Stomach (tissue), 9 donors: Measurements from ENCODE around the gene FITM2. TPM values are rescaled to one million over a fixed set of nuclear protein-coding genes. Genes with fewer than 3 reads are reported as not detected.

ENCODE experiments used
- DNase-seq, 2 donors: peaks; one replicate each; pipeline versions ENCODE4 v3.0.0 to v3.0.0-alpha.2; 2013 to 2019
- H3K27ac ChIP-seq, 5 donors: fragments of 200-600 bp in 4 of 5; sonication (generic) in 4 of 5; one replicate each; pipeline ENCODE4 v1.5.1; 2013 to 2019; ENCODE audit warnings: mild to moderate bottlenecking in 1 of 5, moderate library complexity in 1 of 5
- H3K27me3 ChIP-seq, 3 donors: fragments of 200-600 bp; sonication (generic); one replicate each; pipeline ENCODE4 v1.5.1; 2017 to 2019; ENCODE audit warnings: mixed run types in 1 of 3
- H3K36me3 ChIP-seq, 4 donors: fragments of 200-600 bp; sonication (generic); 1 replicate in 3 of 4; 2 replicates in 1 of 4; pipeline ENCODE4 v1.5.1; 2016 to 2019
- H3K4me1 ChIP-seq, 4 donors: fragments of 200-600 bp; sonication (generic); one replicate each; pipeline ENCODE4 v1.5.1; 2016 to 2019
- H3K4me3 ChIP-seq, 4 donors: fragments of 200-600 bp; sonication (generic) in 3 of 4; one replicate each; pipeline ENCODE4 v1.5.1; 2016 to 2019; ENCODE audit warnings: mild to moderate bottlenecking in 1 of 4
- H3K9me3 ChIP-seq, 4 donors: fragments of 200-600 bp; sonication (generic); one replicate each; pipeline ENCODE4 v1.5.1; 2016 to 2019
- EP300 ChIP-seq: sonication (generic); formaldehyde crosslinking; IDR thresholded peaks from one replicate; pipeline ENCODE4 v1.6.1; 2017; ENCODE audit warnings: antibody characterized with exemption
- POLR2A ChIP-seq, 4 donors: fragments of 450-650 bp; IDR thresholded peaks; one replicate each; pipeline ENCODE4 v1.6.1; 2016; ENCODE audit warnings: antibody characterized with exemption in 4 of 4, control low read depth in 2 of 4, mild to moderate bottlenecking in 1 of 4, moderate library complexity in 1 of 4
- POLR2AphosphoS5 ChIP-seq, 3 donors: sonication (generic); formaldehyde crosslinking; IDR thresholded peaks; one replicate each; pipeline ENCODE4 v1.6.1; 2016; ENCODE audit warnings: antibody characterized with exemption in 3 of 3
- WGBS, 5 donors: extraction: QIAGEN DNeasy Blood & Tissue Kit in 3 of 5; methylation state at CpG; one replicate each; pipeline versions ENCODE4 v1.1.5 to v1.1.7; 2013 to 2018; 5-methylcytosine and 5-hydroxymethylcytosine counted together
- intact Hi-C: fragments of 100-400 bp; cut with DNase I; formaldehyde crosslinking; loops from one replicate; pipeline ENCODE4 v1.15.1; 2023; ENCODE audit warnings: low total_unique reads
- polyA plus RNA-seq, 3 donors: library from polyadenylated mRNA; stranded (reverse); fragments of 200-250 nt; gene quantifications; one replicate each; pipeline ENCODE4 v1.2.3, GENCODE V29; 2013
- total RNA-seq, 5 donors: library from RNA; depleted of rRNA; stranded (reverse); fragments of >200 nt; gene quantifications; one replicate each; pipeline versions ENCODE4 v1.1.0 to v1.2.3, GENCODE V29; 2014 to 2016
- TF ChIP-seq, protein P1 (sequence below), 7 experiments: fragments of 450-650 bp in 4 of 7; fragments of 200-600 bp in 3 of 7; sonication (generic) in 3 of 7; IDR thresholded peaks; one replicate each; pipeline ENCODE4 v1.5.1; 2016 to 2019; ENCODE audit warnings: antibody characterized with exemption in 7 of 7, control low read depth in 2 of 7, mild to moderate bottlenecking in 1 of 7
- donor health status: healthy with polysubstance abuse.
- donor health status: Bipolar disorder and iron deficiency.
- donor health status: healthy.

Gene FITM2
- total and polyA plus RNA-seq, 8 donors: 0.46 to 5.7 (median 2.8) TPM

- intact Hi-C loops: no loop called here
- H3K9me3 ChIP-seq: no peaks in the 10 kb centered on the region
- peaks cover 0 to 20% (median 3%) of the 10 kb centered on the region in 4 donors for H3K36me3 ChIP-seq
- no peak overlapping the region for H3K27ac ChIP-seq
- TF ChIP-seq POLR2AphosphoS5 (IDR thresholded peaks at IDR 0.05): no peak
- TF ChIP-seq, protein P1, sequence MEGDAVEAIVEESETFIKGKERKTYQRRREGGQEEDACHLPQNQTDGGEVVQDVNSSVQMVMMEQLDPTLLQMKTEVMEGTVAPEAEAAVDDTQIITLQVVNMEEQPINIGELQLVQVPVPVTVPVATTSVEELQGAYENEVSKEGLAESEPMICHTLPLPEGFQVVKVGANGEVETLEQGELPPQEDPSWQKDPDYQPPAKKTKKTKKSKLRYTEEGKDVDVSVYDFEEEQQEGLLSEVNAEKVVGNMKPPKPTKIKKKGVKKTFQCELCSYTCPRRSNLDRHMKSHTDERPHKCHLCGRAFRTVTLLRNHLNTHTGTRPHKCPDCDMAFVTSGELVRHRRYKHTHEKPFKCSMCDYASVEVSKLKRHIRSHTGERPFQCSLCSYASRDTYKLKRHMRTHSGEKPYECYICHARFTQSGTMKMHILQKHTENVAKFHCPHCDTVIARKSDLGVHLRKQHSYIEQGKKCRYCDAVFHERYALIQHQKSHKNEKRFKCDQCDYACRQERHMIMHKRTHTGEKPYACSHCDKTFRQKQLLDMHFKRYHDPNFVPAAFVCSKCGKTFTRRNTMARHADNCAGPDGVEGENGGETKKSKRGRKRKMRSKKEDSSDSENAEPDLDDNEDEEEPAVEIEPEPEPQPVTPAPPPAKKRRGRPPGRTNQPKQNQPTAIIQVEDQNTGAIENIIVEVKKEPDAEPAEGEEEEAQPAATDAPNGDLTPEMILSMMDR (IDR thresholded peaks at IDR 0.05): no peak
- no peak for TF ChIP-seq POLR2A (IDR thresholded peaks at IDR 0.05)
- TF ChIP-seq EP300: no peak
- H3K4me1 ChIP-seq: no peaks in the 10 kb centered on the region
- WGBS, 5 donors: 71 to 92% (median 90%) methylated on average over 5 of the region's 5 CpGs
- no peak overlapping the region for H3K4me3 ChIP-seq
- H3K27me3 ChIP-seq: no peaks in the 10 kb centered on the region
- DNase-seq: no peak
Observed at GRCh38 chr20:44268802-44269201, 42.2 kb downstream of the FITM2 start.

- 58 to 73% (median 62%) methylated on average over 5 of the region's 5 CpGs for WGBS, 5 donors
- intact Hi-C loops: no loop called here
- TF ChIP-seq POLR2A (IDR thresholded peaks at IDR 0.05) (no peak), POLR2AphosphoS5 (IDR thresholded peaks at IDR 0.05) (no peak), EP300 (no peak)
- TF ChIP-seq, protein P1 (IDR thresholded peaks at IDR 0.05): no peak
Observed at GRCh38 chr20:44264287-44264686, 46.7 kb downstream of the FITM2 start.

DNA sequence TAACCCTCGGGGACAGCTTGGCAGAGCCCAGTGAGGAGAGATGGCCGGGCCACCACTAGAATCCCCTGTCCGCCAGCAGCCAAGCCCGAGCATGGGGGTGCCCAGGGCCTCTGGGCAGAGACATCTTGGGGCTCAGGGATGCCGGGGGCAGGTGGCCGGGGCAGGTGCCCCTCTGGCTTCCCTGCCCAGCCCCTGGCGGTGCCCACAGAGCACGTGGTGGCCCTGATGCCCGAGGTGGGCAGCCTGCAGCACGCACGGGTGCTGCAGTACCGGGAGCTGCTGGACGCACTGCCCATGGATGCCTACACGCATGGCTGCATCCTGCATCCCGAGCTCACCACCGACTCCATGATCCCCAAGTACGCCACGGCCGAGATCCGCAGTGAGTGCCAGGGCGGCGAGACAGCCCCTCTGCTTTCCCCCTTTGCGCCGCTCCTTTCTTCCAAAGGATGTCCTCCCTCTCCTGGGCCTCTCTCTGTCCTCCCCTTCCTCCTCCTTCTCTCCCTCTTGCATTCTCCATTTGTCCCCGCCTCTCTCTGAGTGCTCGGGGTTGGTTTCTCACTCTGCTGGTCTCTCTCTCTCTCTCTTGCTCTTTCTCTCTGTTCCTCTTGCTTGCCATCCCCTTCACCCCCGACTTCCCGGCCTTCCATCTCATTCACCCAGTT, 52.6 kb downstream of the FITM2 start:
- Histone ChIP-seq H3K36me3 (no peaks in the 10 kb centered on the region), H3K9me3 (no peaks in the 10 kb centered on the region), H3K4me3 (no peak overlapping the region), H3K27ac (no peak overlapping the region), H3K4me1 (no peaks in the 10 kb centered on the region), H3K27me3 (no peaks in the 10 kb centered on the region)
- WGBS, 5 donors: 82 to 91% (median 89%) methylated on average over 15 to 28 of the region's 28 CpGs
- TF ChIP-seq POLR2AphosphoS5 (IDR thresholded peaks at IDR 0.05) (no peak), EP300 (no peak), POLR2A (IDR thresholded peaks at IDR 0.05) (no peak)
- TF ChIP-seq, protein P1 (IDR thresholded peaks at IDR 0.05): no peak
- no peak for DNase-seq
- intact Hi-C loops: no loop called here

More at GRCh38 chr20:44264287-44264686, 46.7 kb downstream of the FITM2 start:
- Histone ChIP-seq H3K27ac (no peak overlapping the region), H3K36me3 (no peaks in the 10 kb centered on the region), H3K9me3 (no peaks in the 10 kb centered on the region), H3K4me3 (no peak overlapping the region), H3K4me1 (no peaks in the 10 kb centered on the region), H3K27me3 (no peaks in the 10 kb centered on the region)
- DNase-seq: no peak

DNA sequence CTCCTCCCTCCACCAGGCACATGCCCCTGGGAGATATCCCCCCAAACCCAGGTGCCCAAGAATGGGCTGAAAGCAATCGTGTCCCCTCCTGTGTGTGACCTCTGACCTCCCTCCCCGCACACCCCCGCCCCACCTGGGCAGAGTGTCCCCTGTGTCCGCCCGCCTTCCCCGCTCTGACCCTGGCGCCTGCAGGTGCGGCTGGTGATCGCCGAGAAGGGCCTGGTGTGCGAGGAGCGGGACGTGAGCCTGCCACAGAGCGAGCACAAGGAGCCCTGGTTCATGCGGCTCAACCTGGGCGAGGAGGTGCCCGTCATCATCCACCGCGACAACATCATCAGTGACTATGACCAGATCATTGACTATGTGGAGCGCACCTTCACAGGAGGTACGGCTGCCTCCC, 54.0 kb downstream of the FITM2 start:
- no peaks in the 10 kb centered on the region for H3K27me3 ChIP-seq
- H3K9me3 ChIP-seq: no peaks in the 10 kb centered on the region
- TF ChIP-seq POLR2AphosphoS5 (IDR thresholded peaks at IDR 0.05) (no peak), POLR2A (IDR thresholded peaks at IDR 0.05) (no peak), EP300 (no peak)
- TF ChIP-seq, protein P1 (IDR thresholded peaks at IDR 0.05): no peak
- H3K4me1 ChIP-seq: no peaks in the 10 kb centered on the region
- H3K36me3 ChIP-seq: no peaks in the 10 kb centered on the region
- intact Hi-C loops: no loop called here
- no peak overlapping the region for H3K4me3 ChIP-seq
- DNase-seq: no peak
- H3K27ac ChIP-seq: no peak overlapping the region
- WGBS, 5 donors: 86 to 94% (median 90%) methylated on average over 6 to 21 of the region's 21 CpGs
